Smooth muscle cell (in vitro differentiated cells): ENCODE measurements around the gene VMAC. TPM values are rescaled to one million over a fixed set of nuclear protein-coding genes. Genes with fewer than 3 reads are reported as not detected.

Source experiments
- DNase-seq: peaks from one replicate; lab custom pipeline; 2025; ENCODE audit not compliant: unreplicated experiment; lab: John Stamatoyannopoulos, UW
- H2AFZ ChIP-seq: fragments of 200-600 bp; sonication (generic); 2 replicates; pipeline ENCODE4 v1.6.0; 2016; ENCODE audit warnings: antibody characterized with exemption, low read depth, mild to moderate bottlenecking
- H3F3A ChIP-seq: fragments of 200-600 bp; sonication (generic); 2 replicates; pipeline ENCODE4 v1.6.0; 2017; ENCODE audit warnings: antibody characterized with exemption, low read depth
- H3K27ac ChIP-seq: fragments of 200-600 bp; sonication (generic); 2 replicates; pipeline ENCODE4 v1.5.1; 2016; ENCODE audit warnings: low read depth, mild to moderate bottlenecking
- H3K27me3 ChIP-seq: fragments of 200-600 bp; sonication (generic); 2 replicates; pipeline ENCODE4 v1.6.1; 2016; ENCODE audit warnings: low read depth, mild to moderate bottlenecking
- H3K36me3 ChIP-seq: fragments of 200-600 bp; sonication (generic); 2 replicates; pipeline ENCODE4 v1.5.1; 2016; ENCODE audit warnings: low read depth
- H3K4me1 ChIP-seq: fragments of 200-600 bp; sonication (generic); 2 replicates; pipeline ENCODE4 v1.5.1; 2016; ENCODE audit warnings: low read depth
- H3K4me2 ChIP-seq: fragments of 200-600 bp; sonication (generic); 2 replicates; pipeline ENCODE4 v1.6.0; 2016; ENCODE audit warnings: mild to moderate bottlenecking
- H3K4me3 ChIP-seq: fragments of 200-600 bp; sonication (generic); 2 replicates; pipeline ENCODE4 v1.5.1; 2016; ENCODE audit warnings: mild to moderate bottlenecking
- H3K79me2 ChIP-seq: fragments of 200-600 bp; sonication (generic); 2 replicates; pipeline ENCODE4 v1.6.0; 2016; ENCODE audit warnings: low read depth, mild to moderate bottlenecking
- H3K9ac ChIP-seq: fragments of 200-600 bp; sonication (generic); 2 replicates; pipeline ENCODE4 v1.6.0; 2016; ENCODE audit warnings: low read depth
- H3K9me3 ChIP-seq: fragments of 200-600 bp; sonication (generic); replicated peaks from 2 replicates; pipeline ENCODE4 v1.5.1; 2016; ENCODE audit warnings: low read depth
- H4K20me1 ChIP-seq: fragments of 200-600 bp; sonication (generic); 2 replicates; pipeline ENCODE4 v1.6.0; 2016; ENCODE audit warnings: low read depth
- WGBS: methylation state at CpG from one replicate; pipeline ENCODE4 v1.1.7; 2016; ENCODE audit warnings: low lambda C conversion rate; 5-methylcytosine and 5-hydroxymethylcytosine counted together
- polyA plus RNA-seq: library from polyadenylated mRNA; unstranded; fragments of >200 nt; fragmentation: Nextera tagmentation; extraction: Ambion mirVana; gene quantifications from 2 replicates; pipeline ENCODE4 v1.2.1, GENCODE V29; 2016
- total RNA-seq: library from RNA; depleted of rRNA; stranded (reverse); fragments of >200 nt; gene quantifications from 2 replicates; pipeline ENCODE4 v1.2.3, GENCODE V29; 2014
- TF ChIP-seq, protein P1 (sequence below): fragments of 200-600 bp; sonication (generic); IDR thresholded peaks from 2 replicates; pipeline ENCODE4 v1.5.1; 2017; ENCODE audit warnings: borderline replicate concordance, mild to moderate bottlenecking, antibody characterized with exemption; ENCODE audit not compliant: insufficient read depth, poor library complexity, severe bottlenecking

The VMAC gene
- total and polyA plus RNA-seq, 2 experiments from 2014 or later: 0.36 to 0.95 TPM

DNA sequence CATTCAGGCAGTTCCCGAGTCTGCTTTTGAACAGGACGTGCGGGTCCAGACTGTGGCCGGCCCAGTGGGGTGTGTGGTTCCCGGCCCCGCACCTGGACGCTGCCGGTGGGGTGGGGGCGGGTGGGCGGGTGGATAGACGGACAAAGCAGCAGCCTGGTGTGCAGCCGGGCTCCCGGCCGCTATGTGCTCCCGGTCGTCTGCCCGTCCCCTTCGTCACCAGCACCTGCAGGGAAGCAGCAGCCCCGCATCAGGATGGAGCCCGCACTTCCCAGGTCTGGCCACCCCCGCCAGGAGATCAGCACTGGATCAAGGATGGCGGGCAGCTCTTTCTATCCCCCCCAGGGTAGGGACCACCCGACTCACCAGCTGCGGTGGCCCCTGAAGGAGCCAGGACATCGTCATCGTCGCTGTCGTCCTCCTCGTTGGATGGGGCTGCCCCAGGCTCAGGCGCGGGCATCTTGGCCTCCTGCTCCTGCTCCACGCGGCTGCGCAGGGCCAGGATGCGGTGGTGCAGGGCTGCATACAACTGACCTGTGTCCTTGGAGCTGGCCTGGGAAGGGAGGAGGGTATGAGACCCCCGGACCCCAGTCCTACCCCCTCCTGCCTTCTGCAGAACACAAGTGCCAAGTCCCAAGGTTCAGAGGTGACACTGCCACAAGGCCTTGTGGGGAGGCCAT is 12.9 kb downstream of the VMAC start:
- no peak overlapping the region for H3K4me2 ChIP-seq
- H3K27ac ChIP-seq: no peak overlapping the region
- 97% methylated on average over 31 of the region's 36 CpGs for WGBS
- no peak overlapping the region for H3K4me3 ChIP-seq
- no peaks in the 10 kb centered on the region for H3K9me3 ChIP-seq
- no peaks in the 10 kb centered on the region for H3K36me3 ChIP-seq
- no peak overlapping the region for H2AFZ ChIP-seq
- no peaks in the 10 kb centered on the region for H3K4me1 ChIP-seq
- DNase-seq: no peak
- H3K27me3 ChIP-seq: no peaks in the 10 kb centered on the region
- H3F3A ChIP-seq: no peaks in the 10 kb centered on the region
- no peaks in the 10 kb centered on the region for H3K79me2 ChIP-seq
- TF ChIP-seq, protein P1, sequence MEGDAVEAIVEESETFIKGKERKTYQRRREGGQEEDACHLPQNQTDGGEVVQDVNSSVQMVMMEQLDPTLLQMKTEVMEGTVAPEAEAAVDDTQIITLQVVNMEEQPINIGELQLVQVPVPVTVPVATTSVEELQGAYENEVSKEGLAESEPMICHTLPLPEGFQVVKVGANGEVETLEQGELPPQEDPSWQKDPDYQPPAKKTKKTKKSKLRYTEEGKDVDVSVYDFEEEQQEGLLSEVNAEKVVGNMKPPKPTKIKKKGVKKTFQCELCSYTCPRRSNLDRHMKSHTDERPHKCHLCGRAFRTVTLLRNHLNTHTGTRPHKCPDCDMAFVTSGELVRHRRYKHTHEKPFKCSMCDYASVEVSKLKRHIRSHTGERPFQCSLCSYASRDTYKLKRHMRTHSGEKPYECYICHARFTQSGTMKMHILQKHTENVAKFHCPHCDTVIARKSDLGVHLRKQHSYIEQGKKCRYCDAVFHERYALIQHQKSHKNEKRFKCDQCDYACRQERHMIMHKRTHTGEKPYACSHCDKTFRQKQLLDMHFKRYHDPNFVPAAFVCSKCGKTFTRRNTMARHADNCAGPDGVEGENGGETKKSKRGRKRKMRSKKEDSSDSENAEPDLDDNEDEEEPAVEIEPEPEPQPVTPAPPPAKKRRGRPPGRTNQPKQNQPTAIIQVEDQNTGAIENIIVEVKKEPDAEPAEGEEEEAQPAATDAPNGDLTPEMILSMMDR: no peak
- H3K9ac ChIP-seq: no peak overlapping the region
- no peaks in the 10 kb centered on the region for H4K20me1 ChIP-seq

DNA sequence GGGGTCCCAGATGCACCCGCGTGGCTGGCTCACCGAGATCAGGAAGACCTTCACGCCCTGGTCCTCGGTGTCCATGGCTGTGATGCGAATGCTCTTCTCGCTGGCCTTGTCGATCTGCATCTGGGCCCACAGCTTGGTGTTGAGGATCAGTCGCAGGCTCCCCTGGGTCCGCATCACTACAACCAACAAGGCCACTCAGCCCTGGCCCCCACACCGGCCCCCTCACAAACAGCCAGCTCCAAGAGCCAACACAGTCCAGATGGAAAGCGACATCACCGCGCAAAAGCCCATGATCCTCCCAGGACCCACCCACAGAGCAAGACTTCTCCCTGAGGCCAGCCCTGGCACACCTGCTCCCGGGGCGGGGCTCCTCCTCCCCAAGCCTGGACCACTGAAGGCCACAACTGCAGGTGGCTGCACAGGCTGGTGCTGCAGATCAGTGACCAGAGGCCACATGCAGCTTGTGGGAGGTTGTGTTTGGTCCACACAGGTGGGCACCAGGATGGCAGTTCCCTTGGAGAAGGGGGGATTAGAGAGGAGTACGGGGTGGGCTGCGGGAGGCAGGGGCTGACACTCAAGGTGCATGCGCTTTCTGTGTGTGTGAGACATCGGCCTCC is 13.9 kb downstream of the VMAC start:
- WGBS: 98% methylated on average over 20 of the region's 20 CpGs
- no peaks in the 10 kb centered on the region for H3K4me1 ChIP-seq

DNA sequence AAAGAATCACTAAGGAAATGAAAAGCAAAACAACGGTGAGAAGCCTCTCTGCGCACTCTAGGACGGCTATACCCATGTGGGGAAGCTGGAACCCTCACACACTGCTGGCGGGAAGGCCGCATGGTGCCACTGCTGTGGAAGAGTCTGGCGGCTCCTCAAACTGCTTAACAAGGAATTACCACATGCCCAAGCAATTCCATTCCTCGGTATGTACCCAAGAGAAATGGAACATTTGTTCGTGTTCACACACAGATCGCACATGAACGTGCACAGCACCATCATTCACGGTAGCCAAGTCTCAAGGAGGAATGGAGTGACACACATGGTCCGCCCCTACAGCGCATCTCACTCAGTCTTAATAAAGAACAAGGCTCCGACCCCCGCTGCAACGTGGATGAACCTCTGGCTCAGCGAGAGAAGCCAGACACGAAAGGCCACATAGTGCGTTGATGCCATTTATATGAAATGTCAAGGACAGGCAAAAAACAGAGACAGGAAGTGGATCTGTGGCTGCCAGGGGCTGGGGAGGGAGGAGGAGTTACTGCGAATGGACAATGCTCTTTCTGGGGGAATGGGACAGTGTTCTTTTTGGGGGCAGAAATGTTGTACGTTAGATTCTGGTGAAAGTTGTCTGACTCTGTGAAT is 17.0 kb downstream of the VMAC start:
- H2AFZ ChIP-seq: no peak overlapping the region
- H3K4me3 ChIP-seq: no peak overlapping the region
- no peaks in the 10 kb centered on the region for H3K79me2 ChIP-seq
- H4K20me1 ChIP-seq: no peaks in the 10 kb centered on the region
- no peak overlapping the region for H3K4me2 ChIP-seq
- H3K9me3 ChIP-seq: no peaks in the 10 kb centered on the region
- 94% methylated on average over 21 of the region's 21 CpGs for WGBS
- TF ChIP-seq, protein P1: no peak
- no peaks in the 10 kb centered on the region for H3F3A ChIP-seq
- no peak overlapping the region for H3K27ac ChIP-seq
- H3K4me1 ChIP-seq: no peaks in the 10 kb centered on the region
- DNase-seq: no peak
- H3K36me3 ChIP-seq: no peaks in the 10 kb centered on the region
- H3K9ac ChIP-seq: no peak overlapping the region
- no peaks in the 10 kb centered on the region for H3K27me3 ChIP-seq

More for the DNA sequence above, 13.9 kb downstream of the VMAC start:
- no peaks in the 10 kb centered on the region for H3K36me3 ChIP-seq
- H4K20me1 ChIP-seq: no peaks in the 10 kb centered on the region
- TF ChIP-seq, protein P1: no peak
- no peak overlapping the region for H3K4me3 ChIP-seq
- no peak overlapping the region for H2AFZ ChIP-seq
- no peak overlapping the region for H3K9ac ChIP-seq
- no peak for DNase-seq
- H3F3A ChIP-seq: no peaks in the 10 kb centered on the region
- H3K79me2 ChIP-seq: no peaks in the 10 kb centered on the region
- no peak overlapping the region for H3K4me2 ChIP-seq
- no peaks in the 10 kb centered on the region for H3K27me3 ChIP-seq
- H3K27ac ChIP-seq: no peak overlapping the region
- no peaks in the 10 kb centered on the region for H3K9me3 ChIP-seq

DNA sequence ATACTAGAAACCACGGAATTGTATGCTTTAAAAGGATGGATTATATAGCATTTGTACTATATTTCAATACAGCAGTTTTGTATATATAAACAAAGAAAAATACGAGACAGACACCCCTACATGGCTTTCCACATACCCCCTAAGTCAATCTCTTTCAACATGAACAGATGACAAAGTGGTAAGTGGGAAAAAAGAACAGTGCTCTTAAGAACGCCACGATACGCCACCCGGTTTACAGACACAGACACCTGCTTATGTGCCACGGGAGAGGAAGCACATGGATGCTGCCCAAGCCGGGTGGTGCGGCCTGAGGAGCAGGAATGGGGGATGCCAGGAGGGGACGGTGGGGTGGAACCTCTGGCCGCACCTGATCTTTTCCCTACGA is 17.5 kb downstream of the VMAC start:
- no peak overlapping the region for H3K9ac ChIP-seq
- no peaks in the 10 kb centered on the region for H3K36me3 ChIP-seq
- no peaks in the 10 kb centered on the region for H3K9me3 ChIP-seq
- no peaks in the 10 kb centered on the region for H4K20me1 ChIP-seq
- no peaks in the 10 kb centered on the region for H3K27me3 ChIP-seq
- no peak overlapping the region for H3K4me3 ChIP-seq
- TF ChIP-seq, protein P1: no peak
- no peaks in the 10 kb centered on the region for H3K79me2 ChIP-seq
- no peak for DNase-seq
- 99% methylated on average over 12 of the region's 12 CpGs for WGBS
- H3K4me1 ChIP-seq: no peaks in the 10 kb centered on the region
- no peaks in the 10 kb centered on the region for H3F3A ChIP-seq
- no peak overlapping the region for H3K4me2 ChIP-seq
- no peak overlapping the region for H3K27ac ChIP-seq
- H2AFZ ChIP-seq: no peak overlapping the region
